ENCODE measurements around the gene CPNE8.

DNA sequence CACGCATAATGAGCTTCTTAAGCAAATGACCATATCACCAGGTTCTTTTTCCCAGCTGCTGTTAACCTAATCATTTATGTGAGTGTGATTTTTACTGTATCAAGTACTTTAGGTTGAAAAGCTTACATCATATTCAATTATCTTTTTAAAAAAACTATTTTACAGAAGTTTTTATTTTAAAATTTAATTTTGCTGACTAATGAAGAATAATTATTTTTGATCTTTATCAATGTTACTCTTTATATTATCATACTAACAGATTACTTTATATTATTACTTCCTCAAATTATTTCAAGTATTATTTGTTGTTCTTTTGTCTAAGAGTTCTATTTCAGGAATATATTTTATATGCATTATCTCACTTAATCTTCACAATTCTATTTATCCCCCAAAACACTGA lies 236.3 kb downstream of the CPNE8 start:
- TF ChIP-seq, protein P1, sequence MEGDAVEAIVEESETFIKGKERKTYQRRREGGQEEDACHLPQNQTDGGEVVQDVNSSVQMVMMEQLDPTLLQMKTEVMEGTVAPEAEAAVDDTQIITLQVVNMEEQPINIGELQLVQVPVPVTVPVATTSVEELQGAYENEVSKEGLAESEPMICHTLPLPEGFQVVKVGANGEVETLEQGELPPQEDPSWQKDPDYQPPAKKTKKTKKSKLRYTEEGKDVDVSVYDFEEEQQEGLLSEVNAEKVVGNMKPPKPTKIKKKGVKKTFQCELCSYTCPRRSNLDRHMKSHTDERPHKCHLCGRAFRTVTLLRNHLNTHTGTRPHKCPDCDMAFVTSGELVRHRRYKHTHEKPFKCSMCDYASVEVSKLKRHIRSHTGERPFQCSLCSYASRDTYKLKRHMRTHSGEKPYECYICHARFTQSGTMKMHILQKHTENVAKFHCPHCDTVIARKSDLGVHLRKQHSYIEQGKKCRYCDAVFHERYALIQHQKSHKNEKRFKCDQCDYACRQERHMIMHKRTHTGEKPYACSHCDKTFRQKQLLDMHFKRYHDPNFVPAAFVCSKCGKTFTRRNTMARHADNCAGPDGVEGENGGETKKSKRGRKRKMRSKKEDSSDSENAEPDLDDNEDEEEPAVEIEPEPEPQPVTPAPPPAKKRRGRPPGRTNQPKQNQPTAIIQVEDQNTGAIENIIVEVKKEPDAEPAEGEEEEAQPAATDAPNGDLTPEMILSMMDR (IDR thresholded peaks at IDR 0.05 in 4 of 5, conservative IDR thresholded peaks at IDR 0.05 in 1 of 5) = no peak
- TF ChIP-seq POLR2A (IDR thresholded peaks at IDR 0.05) = no peak
